Mesenchymal stem cell (in vitro differentiated cells and primary cell): ENCODE measurements around the gene DEK.
A peak's percentile ranks its signal among the peaks of the same experiment; 100 is the strongest.

Experiments used
- DNase-seq: peaks from one replicate; pipeline ENCODE4 v3.0.0-alpha.2; 2013
- H2AFZ ChIP-seq: one replicate; pipeline ENCODE4 v1.6.1; 2013; ENCODE audit warnings: low read depth, mild to moderate bottlenecking, control low read depth, inconsistent platforms, low read length, moderate library complexity
- H2AK5ac ChIP-seq: 2 replicates; pipeline ENCODE4 v1.6.1; 2013; ENCODE audit warnings: low read length, moderate library complexity, mild to moderate bottlenecking, inconsistent platforms; ENCODE audit not compliant: severe bottlenecking
- H2BK120ac ChIP-seq: one replicate; pipeline ENCODE4 v1.6.1; 2013; ENCODE audit warnings: low read depth, mild to moderate bottlenecking, inconsistent platforms, low read length, moderate library complexity
- H2BK12ac ChIP-seq, 2 experiments: one replicate each; pipeline ENCODE4 v1.6.1; 2013; ENCODE audit warnings: inconsistent platforms in 2 of 2, low read length in 2 of 2, mild to moderate bottlenecking in 2 of 2, moderate library complexity in 2 of 2, control low read depth in 1 of 2
- H2BK15ac ChIP-seq: one replicate; pipeline ENCODE4 v1.6.1; 2013; ENCODE audit warnings: mild to moderate bottlenecking, low read depth, inconsistent platforms; ENCODE audit not compliant: poor library complexity, severe bottlenecking
- H2BK5ac ChIP-seq: 2 replicates; pipeline ENCODE4 v1.6.1; 2013; ENCODE audit warnings: low read depth, mild to moderate bottlenecking, low read length, control low read depth, inconsistent platforms; ENCODE audit not compliant: poor library complexity, severe bottlenecking
- H3K14ac ChIP-seq, 2 experiments: one replicate each; pipeline ENCODE4 v1.6.1; 2013; ENCODE audit warnings: inconsistent platforms in 2 of 2, low read length in 2 of 2, control low read depth in 1 of 2, mild to moderate bottlenecking in 1 of 2, moderate library complexity in 1 of 2
- H3K18ac ChIP-seq, 2 experiments: one replicate each; pipeline ENCODE4 v1.6.1; 2013; ENCODE audit warnings: inconsistent platforms in 2 of 2, low read length in 2 of 2, control low read depth in 1 of 2, low read depth in 1 of 2, mild to moderate bottlenecking in 1 of 2
- H3K23ac ChIP-seq, 2 experiments: one replicate each; pipeline ENCODE4 v1.6.1; 2013; ENCODE audit warnings: inconsistent platforms in 2 of 2, low read length in 2 of 2, mild to moderate bottlenecking in 2 of 2, moderate library complexity in 2 of 2, control low read depth in 1 of 2
- H3K27ac ChIP-seq: 2 replicates; pipeline ENCODE4 v1.5.1; 2013; ENCODE audit warnings: mild to moderate bottlenecking, moderate library complexity, low read length, control low read depth, inconsistent platforms; ENCODE audit not compliant: poor library complexity, severe bottlenecking
- H3K27me3 ChIP-seq, 2 experiments: 2 replicates each; pipeline versions ENCODE4 v1.6.1 to v1.7.0; 2013; ENCODE audit warnings: low read length in 2 of 2, mild to moderate bottlenecking in 2 of 2, moderate library complexity in 2 of 2, control low read depth in 1 of 2, inconsistent platforms in 1 of 2; ENCODE audit not compliant: control insufficient read depth in 1 of 2, insufficient read depth in 1 of 2
- H3K36me3 ChIP-seq, 2 experiments: 2 replicates each; pipeline versions ENCODE4 v1.6.1 to v1.7.0; 2013; ENCODE audit warnings: low read length in 2 of 2, control low read depth in 1 of 2, inconsistent platforms in 1 of 2, low read depth in 1 of 2, mild to moderate bottlenecking in 1 of 2; ENCODE audit not compliant: insufficient read depth in 2 of 2, control insufficient read depth in 1 of 2
- H3K4ac ChIP-seq, 2 experiments: one replicate each; pipeline ENCODE4 v1.6.1; 2013; ENCODE audit warnings: inconsistent platforms in 2 of 2, low read length in 2 of 2, mild to moderate bottlenecking in 2 of 2, moderate library complexity in 2 of 2, control low read depth in 1 of 2, low read depth in 1 of 2
- H3K4me1 ChIP-seq: 2 replicates; pipeline ENCODE4 v1.6.1; 2013; ENCODE audit warnings: low read depth, low read length, control low read depth; ENCODE audit not compliant: control insufficient read depth, insufficient read depth
- H3K4me2 ChIP-seq: 2 replicates; pipeline ENCODE4 v1.6.1; 2013; ENCODE audit warnings: low read length, mild to moderate bottlenecking, inconsistent platforms; ENCODE audit not compliant: poor library complexity, severe bottlenecking
- H3K4me3 ChIP-seq, 2 experiments: 2 replicates each; pipeline versions ENCODE4 v1.5.1 to v1.7.0; 2013; ENCODE audit warnings: low read length in 2 of 2, mild to moderate bottlenecking in 2 of 2, control low read depth in 1 of 2, low read depth in 1 of 2; ENCODE audit not compliant: insufficient read depth in 1 of 2
- H3K79me1 ChIP-seq: replicated peaks from 2 replicates; pipeline ENCODE4 v1.6.1; 2013; ENCODE audit warnings: mild to moderate bottlenecking, control low read depth, low read length, inconsistent platforms; ENCODE audit not compliant: poor library complexity, severe bottlenecking
- H3K9ac ChIP-seq: 2 replicates; pipeline ENCODE4 v1.7.0; 2013; ENCODE audit warnings: mild to moderate bottlenecking, low read length, moderate library complexity
- H3K9me3 ChIP-seq: 2 replicates; pipeline ENCODE4 v1.7.0; 2013; ENCODE audit warnings: mild to moderate bottlenecking, low read length; ENCODE audit not compliant: control insufficient read depth
- H4K8ac ChIP-seq: one replicate; pipeline ENCODE4 v1.6.1; 2013; ENCODE audit warnings: inconsistent platforms, mild to moderate bottlenecking, low read length, moderate library complexity
- H4K91ac ChIP-seq: one replicate; pipeline ENCODE4 v1.6.1; 2013; ENCODE audit warnings: mild to moderate bottlenecking, low read length, inconsistent platforms
- WGBS: methylation state at CpG from one replicate; pipeline ENCODE4 v1.1.7; 2013; ENCODE audit warnings: mixed read lengths; 5-methylcytosine and 5-hydroxymethylcytosine counted together

The DEK gene

GRCh38 chr6:18187701-18188100 lies 76.6 kb downstream of the DEK start:
- Histone ChIP-seq H2BK120ac (no peak overlapping the region), H3K18ac (no peak overlapping the region), H3K4ac (no peak overlapping the region), H3K79me1 (no peaks in the 10 kb centered on the region), H3K14ac (no peak overlapping the region), H3K23ac (no peak overlapping the region), H3K27me3 (no peaks in the 10 kb centered on the region), H3K9me3 (no peaks in the 10 kb centered on the region), H2BK12ac (no peak overlapping the region), H2AK5ac (no peak overlapping the region), H3K36me3 (peaks cover 4 to 27% of the 10 kb centered on the region in 2 experiments), H3K27ac (no peak overlapping the region), H3K4me1 (peaks cover 3% of the 10 kb centered on the region), H3K4me3 (no peak overlapping the region), H3K4me2 (no peak overlapping the region), H2AFZ (no peak overlapping the region), H4K91ac (peak overlapping the region; percentile 80), H3K9ac (no peak overlapping the region), H2BK15ac (no peak overlapping the region), H2BK5ac (no peak overlapping the region), H4K8ac (no peak overlapping the region)
- 95% methylated on average over 10 of the region's 10 CpGs for WGBS
- no peak for DNase-seq

- Histone ChIP-seq H3K27me3 (no peaks in the 10 kb centered on the region), H4K8ac (no peak overlapping the region), H2BK12ac (no peak overlapping the region)
These were observed 77.6 kb downstream of the DEK start for GRCh38 chr6:18186540-18187250.

GRCh38 chr6:18186033-18186432 lies 78.3 kb downstream of the DEK start:
- peak overlapping the region; percentile 57 for H2AFZ ChIP-seq
- 54% methylated on average over 2 of the region's 2 CpGs for WGBS

More at GRCh38 chr6:18186540-18187250, 77.6 kb downstream of the DEK start:
- H3K4ac ChIP-seq = no peak overlapping the region
- DNase-seq = no peak
- peaks cover 4 to 20% of the 10 kb centered on the region in 2 experiments for H3K36me3 ChIP-seq
- H3K4me2 ChIP-seq = no peak overlapping the region
- no peak overlapping the region for H2AK5ac ChIP-seq
- H3K27ac ChIP-seq = no peak overlapping the region
- H3K9me3 ChIP-seq = no peaks in the 10 kb centered on the region
- no peak overlapping the region for H2BK15ac ChIP-seq
- peaks cover 3% of the 10 kb centered on the region for H3K4me1 ChIP-seq
- no peak overlapping the region for H4K91ac ChIP-seq
- H3K23ac ChIP-seq = no peak overlapping the region
- H2AFZ ChIP-seq = no peak overlapping the region
- no peak overlapping the region for H2BK5ac ChIP-seq
- WGBS = 86% methylated on average over 4 of the region's 4 CpGs
- no peak overlapping the region for H3K4me3 ChIP-seq
- H3K14ac ChIP-seq = no peak overlapping the region
- no peak overlapping the region for H3K18ac ChIP-seq
- no peak overlapping the region for H3K9ac ChIP-seq
- no peak overlapping the region for H2BK120ac ChIP-seq
- H3K79me1 ChIP-seq = no peaks in the 10 kb centered on the region

GRCh38 chr6:18185624-18186023 lies 78.7 kb downstream of the DEK start:
- H3K36me3 ChIP-seq = peaks cover 4 to 12% of the 10 kb centered on the region in 2 experiments
- H3K14ac ChIP-seq = no peak overlapping the region
- 45% methylated on average over 1 of the region's 1 CpG for WGBS
- DNase-seq = no peak
- H3K9me3 ChIP-seq = no peaks in the 10 kb centered on the region
- H2BK5ac ChIP-seq = no peak overlapping the region
- H2BK12ac ChIP-seq = no peak overlapping the region
- H3K27me3 ChIP-seq = no peaks in the 10 kb centered on the region
- H4K91ac ChIP-seq = no peak overlapping the region
- no peak overlapping the region for H3K4me3 ChIP-seq
- H3K79me1 ChIP-seq = no peaks in the 10 kb centered on the region
- H2BK120ac ChIP-seq = no peak overlapping the region
- no peak overlapping the region for H3K27ac ChIP-seq
- no peak overlapping the region for H2BK15ac ChIP-seq
- H2AFZ ChIP-seq = no peak overlapping the region
- H2AK5ac ChIP-seq = no peak overlapping the region
- H3K4ac ChIP-seq = no peak overlapping the region
- H3K23ac ChIP-seq = no peak overlapping the region
- no peak overlapping the region for H4K8ac ChIP-seq
- no peak overlapping the region for H3K9ac ChIP-seq
- peaks cover 6% of the 10 kb centered on the region for H3K4me1 ChIP-seq
- H3K4me2 ChIP-seq = no peak overlapping the region
- H3K18ac ChIP-seq = no peak overlapping the region

More at GRCh38 chr6:18186033-18186432, 78.3 kb downstream of the DEK start:
- DNase-seq = peak; percentile 9
- no peak overlapping the region for H2BK12ac ChIP-seq
- H2BK15ac ChIP-seq = no peak overlapping the region
- no peak overlapping the region for H2BK5ac ChIP-seq
- no peak overlapping the region for H2AK5ac ChIP-seq
- no peaks in the 10 kb centered on the region for H3K79me1 ChIP-seq
- H3K18ac ChIP-seq = no peak overlapping the region
- H3K9ac ChIP-seq = no peak overlapping the region
- no peak overlapping the region for H3K14ac ChIP-seq
- no peak overlapping the region for H4K91ac ChIP-seq
- no peak overlapping the region for H3K27ac ChIP-seq
- peaks cover 6% of the 10 kb centered on the region for H3K4me1 ChIP-seq
- H3K36me3 ChIP-seq = peaks cover 4 to 14% of the 10 kb centered on the region in 2 experiments
- H3K4me3 ChIP-seq = no peak overlapping the region
- H4K8ac ChIP-seq = no peak overlapping the region
- H2BK120ac ChIP-seq = no peak overlapping the region
- no peaks in the 10 kb centered on the region for H3K9me3 ChIP-seq
- no peak overlapping the region for H3K4ac ChIP-seq
- no peak overlapping the region for H3K23ac ChIP-seq
- H3K4me2 ChIP-seq = no peak overlapping the region
- no peaks in the 10 kb centered on the region for H3K27me3 ChIP-seq
